Measurements from ENCODE around the gene NKAIN1. TPM values are rescaled to one million over a fixed set of nuclear protein-coding genes. Genes with fewer than 3 reads are reported as not detected.
A peak's percentile ranks its signal among the peaks of the same experiment; 100 is the strongest.
"Not testable (repeated sequence)": the region's sequence is repeated elsewhere in the genome, so short reads cannot be mapped to it uniquely, and the experiment has no call there.

NKAIN1 gene
- total and polyA plus RNA-seq, 2 of the 13 experiments (the other 11 are each of a cell fraction or from before 2014, with no cell fraction given): 0.29 to 0.40 TPM

GRCh38 chr1:31181515-31182343 is 58.0 kb downstream of the NKAIN1 start (continued):
- TF ChIP-seq, protein P1, sequence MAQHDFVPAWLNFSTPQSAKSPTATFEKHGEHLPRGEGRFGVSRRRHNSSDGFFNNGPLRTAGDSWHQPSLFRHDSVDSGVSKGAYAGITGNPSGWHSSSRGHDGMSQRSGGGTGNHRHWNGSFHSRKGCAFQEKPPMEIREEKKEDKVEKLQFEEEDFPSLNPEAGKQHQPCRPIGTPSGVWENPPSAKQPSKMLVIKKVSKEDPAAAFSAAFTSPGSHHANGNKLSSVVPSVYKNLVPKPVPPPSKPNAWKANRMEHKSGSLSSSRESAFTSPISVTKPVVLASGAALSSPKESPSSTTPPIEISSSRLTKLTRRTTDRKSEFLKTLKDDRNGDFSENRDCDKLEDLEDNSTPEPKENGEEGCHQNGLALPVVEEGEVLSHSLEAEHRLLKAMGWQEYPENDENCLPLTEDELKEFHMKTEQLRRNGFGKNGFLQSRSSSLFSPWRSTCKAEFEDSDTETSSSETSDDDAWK (CRISPR knock-in tag; IDR thresholded peaks at IDR 0.05): no peak
- TF ChIP-seq TCF12 (IDR thresholded peaks at IDR 0.05): no peak
- TF ChIP-seq TCF12 (CRISPR knock-in tag; IDR thresholded peaks at IDR 0.05): no peak
- no peak for TF ChIP-seq MEIS1 (CRISPR knock-in tag; IDR thresholded peaks at IDR 0.05; ENCODE audit: borderline replicate concordance)
- TF ChIP-seq MXI1 (IDR thresholded peaks at IDR 0.05; ENCODE audit: borderline replicate concordance, low read depth, low read length): peak; percentile 10; the same call in 1 of the 3 replicates
- TF ChIP-seq FOXA3 (CRISPR knock-in tag; IDR thresholded peaks at IDR 0.05): 0 out of 2 replicates have a peak, but pooled peaks have one; percentile 10

DNA sequence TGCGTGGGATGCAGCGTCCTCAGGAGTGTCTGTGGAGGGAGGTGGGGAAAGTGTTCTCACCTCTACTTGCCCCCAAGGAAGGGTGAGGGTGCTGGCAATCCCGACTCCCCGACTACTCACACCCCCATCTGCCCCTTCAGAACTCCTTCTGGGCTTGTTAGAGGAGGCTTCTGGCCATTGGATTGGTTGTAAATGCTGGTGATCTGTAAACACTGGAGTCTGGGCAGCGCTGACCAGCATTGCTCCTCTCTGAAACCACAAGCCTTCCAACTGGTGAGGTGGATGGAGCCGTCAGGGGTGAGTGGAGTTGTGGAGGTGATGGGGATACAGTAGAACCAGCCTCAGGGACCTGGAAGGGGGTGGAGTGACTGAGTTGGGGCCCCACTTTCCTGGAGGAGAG is 59.3 kb downstream of the NKAIN1 start:
- intact Hi-C loops (cut with micrococcal nuclease; ENCODE audit: unreplicated experiment): no loop called here
- no peaks in the 10 kb centered on the region for H3K79me2 ChIP-seq (ENCODE audit: insufficient read depth, low read length)
- no peak overlapping the region for H2AFZ ChIP-seq (ENCODE audit: low read length)
- H3K27ac ChIP-seq (ENCODE audit: extremely low read length, insufficient read depth, low read length): no peak overlapping the region
- no peaks in the 10 kb centered on the region for H3K9me3 ChIP-seq (ENCODE audit: low read length)
- ChIA-PET POLR2A (no interaction called here), CTCF (ENCODE audit: low intra/inter-chr PET ratio, low total read pairs) (interaction anchor here (1.6 kb wide), 1 partner anchor 18 kb away, joined by 8 read pairs; no protein-coding TSS in a partner anchor)
- H3K4me1 ChIP-seq (ENCODE audit: insufficient read depth, low read length): peaks cover 14% of the 10 kb centered on the region
- H4K20me1 ChIP-seq (ENCODE audit: insufficient read depth, low read length): peaks cover 2% of the 10 kb centered on the region; the same call in 1 of the 2 replicates
- H3K4me2 ChIP-seq (ENCODE audit: low read depth, low read length): no peak overlapping the region
- no peak overlapping the region for H3K9ac ChIP-seq (ENCODE audit: insufficient read depth, low read depth, low read length)
- FAIRE-seq (no peak), DNase-seq (ENCODE audit: low spot score) (no peak), ATAC-seq (no peak)
- H3K4me3 ChIP-seq (replicated peaks in 1 of 3; ENCODE audit: insufficient read depth in 1 of 3, low read depth in 2 of 3, low read length in 3 of 3): no peak overlapping the region
- WGBS (ENCODE audit: low lambda C conversion rate): 32% methylated on average over 6 of the region's 6 CpGs
- no TSS peak for BruUV-seq (replicated peaks)
- peaks cover 1 to 11% of the 10 kb centered on the region in 2 experiments; a peak in 1 of 5 replicates for H3K27me3 ChIP-seq (ENCODE audit: control insufficient read depth in 1 of 2, insufficient read depth in 2 of 2, low read length in 2 of 2)
- no peaks in the 10 kb centered on the region for H3K36me3 ChIP-seq (replicated peaks in 1 of 2; ENCODE audit: control insufficient read depth in 1 of 2, insufficient read depth in 2 of 2, low read length in 2 of 2)
- in situ Hi-C loops (cut with HindIII; ENCODE audit: extremely low pct_ligation_motif_present, low pct_unique_long_range_greater_than_20kb): loop anchor here (10.0 kb wide), 1 partner anchor 244 kb away; no protein-coding TSS in a partner anchor
- TF ChIP-seq ZNF530 (CRISPR knock-in tag; IDR thresholded peaks at IDR 0.05; ENCODE audit: low read depth) (no peak), REST (IDR thresholded peaks at IDR 0.05; ENCODE audit: borderline replicate concordance in 1 of 2, low read depth in 1 of 2, low read length in 2 of 2) (peak in 1 of 2 experiments; percentile 63; a peak in 2 of 4 replicates)

DNA sequence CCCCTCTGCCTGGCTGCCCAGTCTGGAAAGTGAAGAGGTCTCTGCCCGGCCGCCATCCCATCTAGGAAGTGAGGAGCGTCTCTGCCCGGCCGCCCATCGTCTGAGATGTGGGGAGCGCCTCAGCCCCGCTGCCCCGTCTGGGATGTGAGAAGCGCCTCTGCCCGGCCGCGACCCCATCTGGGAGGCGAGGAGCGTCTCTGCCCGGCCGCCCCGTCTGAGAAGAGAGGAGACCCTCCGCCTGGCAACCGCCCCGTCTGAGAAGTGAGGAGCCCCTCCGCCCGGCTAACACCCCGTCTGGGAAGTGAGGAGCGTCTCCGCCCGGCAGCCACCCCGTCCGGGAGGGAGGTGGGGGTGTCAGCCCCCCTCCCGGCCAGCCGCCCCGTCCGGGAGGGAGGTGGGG is 63.4 kb downstream of the NKAIN1 start:
- H3K4me1 ChIP-seq (ENCODE audit: insufficient read depth, low read length); BruUV-seq (replicated peaks); H3K4me2 ChIP-seq (ENCODE audit: low read depth, low read length); H3K9ac ChIP-seq (ENCODE audit: insufficient read depth, low read depth, low read length); H3K79me2 ChIP-seq (ENCODE audit: insufficient read depth, low read length); H3K4me3 ChIP-seq (replicated peaks in 1 of 3; ENCODE audit: insufficient read depth in 1 of 3, low read depth in 2 of 3, low read length in 3 of 3); POLR2A ChIA-PET; H3K27ac ChIP-seq (ENCODE audit: extremely low read length, insufficient read depth, low read length); DNase-seq (ENCODE audit: low spot score); ATAC-seq; intact Hi-C loops (cut with micrococcal nuclease; ENCODE audit: unreplicated experiment); CTCF ChIA-PET (ENCODE audit: low intra/inter-chr PET ratio, low total read pairs); H3K9me3 ChIP-seq (ENCODE audit: low read length); FAIRE-seq; H2AFZ ChIP-seq (ENCODE audit: low read length); H4K20me1 ChIP-seq (ENCODE audit: insufficient read depth, low read length); H3K36me3 ChIP-seq (replicated peaks in 1 of 2; ENCODE audit: control insufficient read depth in 1 of 2, insufficient read depth in 2 of 2, low read length in 2 of 2); in situ Hi-C loops (cut with HindIII; ENCODE audit: extremely low pct_ligation_motif_present, low pct_unique_long_range_greater_than_20kb): not testable (repeated sequence)
- H3K27me3 ChIP-seq (ENCODE audit: control insufficient read depth in 1 of 2, insufficient read depth in 2 of 2, low read length in 2 of 2): peaks cover 0 to 11% of the 10 kb centered on the region in 2 experiments; a peak in 1 of 5 replicates
- WGBS (ENCODE audit: low lambda C conversion rate): no CpG with 5 or more reads among the region's 33 CpGs

Measured in HepG2 (cell line).